Fibroblast of pulmonary artery (primary cell): ENCODE results near the gene QPRT.

ENCODE experiments used
- DNase-seq: peaks from one replicate; pipeline ENCODE4 v3.0.0-alpha.2; 2010; ENCODE audit warnings: low read depth
- H3K4me3 ChIP-seq: replicated peaks from 2 replicates; pipeline ENCODE4 v1.5.1; 2011; ENCODE audit warnings: low read depth, mild to moderate bottlenecking, control low read depth, low read length, moderate library complexity
- TF ChIP-seq, protein P1 (sequence below): IDR thresholded peaks from 2 replicates; pipeline ENCODE4 v1.5.1; 2011; ENCODE audit warnings: mild to moderate bottlenecking, control low read depth, low read length, inconsistent platforms; ENCODE audit errors: missing control alignments

QPRT gene

GRCh38 chr16:29644973-29645693 lies 33.8 kb upstream of the QPRT start:
- no peak for DNase-seq
- no peak overlapping the region for H3K4me3 ChIP-seq
- TF ChIP-seq, protein P1, sequence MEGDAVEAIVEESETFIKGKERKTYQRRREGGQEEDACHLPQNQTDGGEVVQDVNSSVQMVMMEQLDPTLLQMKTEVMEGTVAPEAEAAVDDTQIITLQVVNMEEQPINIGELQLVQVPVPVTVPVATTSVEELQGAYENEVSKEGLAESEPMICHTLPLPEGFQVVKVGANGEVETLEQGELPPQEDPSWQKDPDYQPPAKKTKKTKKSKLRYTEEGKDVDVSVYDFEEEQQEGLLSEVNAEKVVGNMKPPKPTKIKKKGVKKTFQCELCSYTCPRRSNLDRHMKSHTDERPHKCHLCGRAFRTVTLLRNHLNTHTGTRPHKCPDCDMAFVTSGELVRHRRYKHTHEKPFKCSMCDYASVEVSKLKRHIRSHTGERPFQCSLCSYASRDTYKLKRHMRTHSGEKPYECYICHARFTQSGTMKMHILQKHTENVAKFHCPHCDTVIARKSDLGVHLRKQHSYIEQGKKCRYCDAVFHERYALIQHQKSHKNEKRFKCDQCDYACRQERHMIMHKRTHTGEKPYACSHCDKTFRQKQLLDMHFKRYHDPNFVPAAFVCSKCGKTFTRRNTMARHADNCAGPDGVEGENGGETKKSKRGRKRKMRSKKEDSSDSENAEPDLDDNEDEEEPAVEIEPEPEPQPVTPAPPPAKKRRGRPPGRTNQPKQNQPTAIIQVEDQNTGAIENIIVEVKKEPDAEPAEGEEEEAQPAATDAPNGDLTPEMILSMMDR = no peak

GRCh38 chr16:29645694-29646187 lies 33.2 kb upstream of the QPRT start:
- peak; percentile 25 for DNase-seq
- TF ChIP-seq, protein P1 = no peak
- no peak overlapping the region for H3K4me3 ChIP-seq

- TF ChIP-seq, protein P1 = no peak
- DNase-seq = no peak
- H3K4me3 ChIP-seq = no peak overlapping the region
These were observed 32.0 kb upstream of the QPRT start for GRCh38 chr16:29646947-29647346.

- no peak for DNase-seq
- H3K4me3 ChIP-seq = no peak overlapping the region
- TF ChIP-seq, protein P1 = no peak
These were observed 29.1 kb upstream of the QPRT start for GRCh38 chr16:29649588-29650494.

GRCh38 chr16:29650771-29651170 lies 28.2 kb upstream of the QPRT start:
- H3K4me3 ChIP-seq = no peak overlapping the region
- TF ChIP-seq, protein P1 = no peak
- no peak for DNase-seq

- no peak overlapping the region for H3K4me3 ChIP-seq
- TF ChIP-seq, protein P1 = no peak
- DNase-seq = no peak
These were observed 27.1 kb upstream of the QPRT start for GRCh38 chr16:29651774-29652349.
